Breast epithelium (tissue), 4 donors: ENCODE measurements around the gene RAB8A. TPM values are rescaled to one million over a fixed set of nuclear protein-coding genes. Genes with fewer than 3 reads are reported as not detected.

ENCODE experiments used
- DNase-seq, 2 donors: peaks; one replicate each; pipeline ENCODE4 v3.0.0-alpha.2; 2019; ENCODE audit warnings: low spot score in 2 of 2
- H3K27ac ChIP-seq, 2 donors: fragments of 200-600 bp; sonication (generic) in 1 of 2; one replicate each; pipeline ENCODE4 v1.5.1; 2016 to 2019; ENCODE audit warnings: mild to moderate bottlenecking in 1 of 2
- H3K27me3 ChIP-seq, 2 donors: fragments of 200-600 bp; sonication (generic) in 1 of 2; one replicate each; pipeline versions ENCODE4 v1.5.1 to v1.6.0; 2017 to 2019; ENCODE audit warnings: control low read depth in 1 of 2, mild to moderate bottlenecking in 1 of 2
- H3K36me3 ChIP-seq: fragments of 200-600 bp; one replicate; pipeline ENCODE4 v1.5.1; 2019
- H3K4me1 ChIP-seq, 2 donors: fragments of 200-600 bp; sonication (generic); one replicate each; pipeline ENCODE4 v1.5.1; 2016 to 2019; ENCODE audit warnings: control low read depth in 1 of 2
- H3K4me3 ChIP-seq, 3 donors: fragments of 200-600 bp; sonication (generic); 1 replicate in 2 of 3; 2 replicates in 1 of 3; pipeline ENCODE4 v1.5.1; 2016 to 2019; ENCODE audit warnings: mild to moderate bottlenecking in 3 of 3, moderate library complexity in 2 of 3
- H3K9me3 ChIP-seq, 2 donors: fragments of 200-600 bp; sonication (generic) in 1 of 2; one replicate each; pipeline ENCODE4 v1.5.1; 2016 to 2019; ENCODE audit warnings: control low read depth in 1 of 2
- CTCF ChIP-seq, 3 donors: fragments of 450-650 bp; IDR thresholded peaks; one replicate each; pipeline ENCODE4 v1.5.1; 2016 to 2017; ENCODE audit warnings: antibody characterized with exemption in 3 of 3, mild to moderate bottlenecking in 3 of 3, moderate library complexity in 3 of 3
- POLR2A ChIP-seq: fragments of 450-650 bp; IDR thresholded peaks from one replicate; pipeline ENCODE4 v1.6.1; 2016; ENCODE audit warnings: antibody characterized with exemption, mild to moderate bottlenecking, moderate library complexity
- POLR2AphosphoS5 ChIP-seq, 3 donors: sonication (generic); formaldehyde crosslinking; IDR thresholded peaks; one replicate each; pipeline ENCODE4 v1.6.1; 2017; ENCODE audit warnings: antibody characterized with exemption in 3 of 3
- intact Hi-C: fragments of 100-400 bp; cut with DNase I; formaldehyde crosslinking; loops from one replicate; pipeline ENCODE4 v1.15.1; 2023; ENCODE audit warnings: low total_unique reads
- total RNA-seq, 3 donors: library from RNA; depleted of rRNA; stranded (reverse); fragments of >200 nt; gene quantifications; one replicate each; pipeline ENCODE4 v1.1.0, GENCODE V29; 2016

Gene RAB8A
- total RNA-seq, 3 donors from 2014 or later, result 34.7 to 40.6 (median 38.8) TPM

GRCh38 chr19:16136185-16136999, 24.7 kb downstream of the RAB8A start:
- intact Hi-C loops, result no loop called here
- TF ChIP-seq CTCF (IDR thresholded peaks at IDR 0.05) (no peak), POLR2AphosphoS5 (IDR thresholded peaks at IDR 0.05) (no peak), POLR2A (no peak)
- DNase-seq, result no peak
- no peaks in the 10 kb centered on the region for H3K4me1 ChIP-seq
- no peaks in the 10 kb centered on the region for H3K9me3 ChIP-seq
- H3K27me3 ChIP-seq, result no peaks in the 10 kb centered on the region
- H3K36me3 ChIP-seq, result peaks cover 7% of the 10 kb centered on the region
- no peak overlapping the region for H3K27ac ChIP-seq
- H3K4me3 ChIP-seq, result no peak overlapping the region

GRCh38 chr19:16139752-16140151, 28.1 kb downstream of the RAB8A start:
- no peak overlapping the region for H3K27ac ChIP-seq
- TF ChIP-seq POLR2A (no peak), CTCF (IDR thresholded peaks at IDR 0.05) (no peak), POLR2AphosphoS5 (IDR thresholded peaks at IDR 0.05) (no peak)
- no peak for DNase-seq
- H3K9me3 ChIP-seq, result no peaks in the 10 kb centered on the region
- no peaks in the 10 kb centered on the region for H3K36me3 ChIP-seq
- intact Hi-C loops, result no loop called here
- H3K4me3 ChIP-seq, result no peak overlapping the region
- no peaks in the 10 kb centered on the region for H3K4me1 ChIP-seq
- no peaks in the 10 kb centered on the region for H3K27me3 ChIP-seq

- H3K27ac ChIP-seq, result no peak overlapping the region
- TF ChIP-seq POLR2A, result no peak
- no peak for TF ChIP-seq CTCF (IDR thresholded peaks at IDR 0.05)
- no peak for TF ChIP-seq POLR2AphosphoS5 (IDR thresholded peaks at IDR 0.05)
These were observed 29.4 kb downstream of the RAB8A start for GRCh38 chr19:16141043-16141442.

GRCh38 chr19:16142032-16142580, 30.4 kb downstream of the RAB8A start:
- no peaks in the 10 kb centered on the region for H3K27me3 ChIP-seq
- H3K36me3 ChIP-seq, result no peaks in the 10 kb centered on the region
- H3K4me3 ChIP-seq, result no peak overlapping the region
- H3K9me3 ChIP-seq, result no peaks in the 10 kb centered on the region
- intact Hi-C loops, result no loop called here
- H3K4me1 ChIP-seq, result no peaks in the 10 kb centered on the region
- no peak for DNase-seq
- no peak overlapping the region for H3K27ac ChIP-seq
- TF ChIP-seq POLR2A, result no peak
- no peak for TF ChIP-seq CTCF (IDR thresholded peaks at IDR 0.05)
- TF ChIP-seq POLR2AphosphoS5 (IDR thresholded peaks at IDR 0.05), result no peak

More at GRCh38 chr19:16141043-16141442, 29.4 kb downstream of the RAB8A start:
- Histone ChIP-seq H3K27me3 (no peaks in the 10 kb centered on the region), H3K4me3 (no peak overlapping the region), H3K36me3 (no peaks in the 10 kb centered on the region), H3K9me3 (no peaks in the 10 kb centered on the region), H3K4me1 (no peaks in the 10 kb centered on the region)
- intact Hi-C loops, result no loop called here
- no peak for DNase-seq
